Subcutaneous abdominal adipose tissue (tissue), 5 donors: Measurements from ENCODE around the gene SVIL.

Experiments
- H3K27ac ChIP-seq: one replicate; pipeline ENCODE4 v1.7.0; 2013; ENCODE audit warnings: low read depth, mild to moderate bottlenecking, inconsistent platforms, low read length, moderate library complexity
- H3K27me3 ChIP-seq, 5 donors: one replicate each; pipeline ENCODE4 v1.7.0; 2013; ENCODE audit warnings: low read length in 5 of 5, inconsistent platforms in 1 of 5; ENCODE audit not compliant: control insufficient read depth in 5 of 5, insufficient read depth in 4 of 5
- H3K36me3 ChIP-seq, 5 donors: one replicate each; pipeline ENCODE4 v1.7.0; 2013; ENCODE audit warnings: low read length in 5 of 5; ENCODE audit not compliant: control insufficient read depth in 5 of 5, insufficient read depth in 5 of 5
- H3K4me1 ChIP-seq, 5 donors: one replicate each; pipeline ENCODE4 v1.7.0; 2013; ENCODE audit warnings: low read length in 5 of 5, mild to moderate bottlenecking in 3 of 5, moderate library complexity in 1 of 5; ENCODE audit not compliant: control insufficient read depth in 5 of 5, insufficient read depth in 5 of 5
- H3K4me3 ChIP-seq, 5 donors: one replicate each; pipeline ENCODE4 v1.7.0; 2013; ENCODE audit warnings: low read length in 5 of 5, low read depth in 1 of 5
- H3K9ac ChIP-seq, 5 donors: one replicate each; pipeline ENCODE4 v1.7.0; 2013; ENCODE audit warnings: low read length in 5 of 5, mild to moderate bottlenecking in 4 of 5, moderate library complexity in 3 of 5
- H3K9me3 ChIP-seq, 5 donors: one replicate each; pipeline ENCODE4 v1.7.0; 2013; ENCODE audit warnings: low read length in 5 of 5; ENCODE audit not compliant: control insufficient read depth in 5 of 5
- donor health status: healthy.
- donor health status: healthy.
- donor health status: healthy.
- donor health status: healthy.
- donor health status: healthy.

The SVIL gene

DNA sequence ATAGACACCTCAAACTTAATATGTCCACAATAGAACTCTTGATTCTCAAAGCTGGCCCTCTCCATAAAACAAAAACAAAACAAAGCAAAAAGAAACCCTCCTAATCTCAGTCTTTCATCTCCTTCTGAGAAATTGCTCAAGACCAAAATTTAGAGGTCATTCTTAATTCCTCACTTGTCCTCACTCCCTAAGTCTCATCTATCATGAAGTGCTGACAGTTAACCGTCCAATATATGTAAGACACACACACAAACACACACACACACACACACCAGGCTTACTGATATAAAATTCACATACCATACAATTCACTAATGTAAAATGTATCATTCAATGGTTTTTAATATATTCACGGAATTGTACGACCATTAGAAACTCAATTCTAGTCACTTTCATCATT, 17.0 kb upstream of the SVIL start:
- no peaks in the 10 kb centered on the region for H3K27me3 ChIP-seq
- H3K4me3 ChIP-seq = no peak overlapping the region
- no peak overlapping the region for H3K9ac ChIP-seq
- H3K36me3 ChIP-seq = peaks cover 0 to 14% (median 4%) of the 10 kb centered on the region in 5 donors
- peaks cover 3 to 24% (median 18%) of the 10 kb centered on the region in 5 donors for H3K4me1 ChIP-seq
- peaks cover 0 to 3% (median 0%) of the 10 kb centered on the region in 5 donors for H3K9me3 ChIP-seq
- H3K27ac ChIP-seq = no peak overlapping the region

DNA sequence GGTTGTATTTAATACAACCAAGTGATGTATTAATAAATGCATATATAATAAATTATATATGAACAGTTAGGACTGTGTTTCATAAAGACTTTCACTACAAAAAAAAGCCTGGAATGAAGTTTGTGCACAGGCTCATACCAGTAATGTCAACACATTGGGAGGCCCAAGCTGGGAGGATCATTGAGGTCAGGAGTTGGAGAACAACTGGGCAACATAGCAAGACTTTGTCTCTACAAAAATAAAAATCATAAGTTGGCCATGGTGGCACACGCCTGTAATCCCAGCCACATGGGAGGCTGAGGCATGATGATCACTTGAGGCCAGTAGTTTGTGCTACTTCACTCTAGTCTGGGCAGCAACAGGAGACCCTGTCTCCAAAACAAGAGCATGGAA, 15.8 kb upstream of the SVIL start:
- Histone ChIP-seq H3K27ac (no peak overlapping the region), H3K9ac (no peak overlapping the region), H3K4me1 (peaks cover 7 to 36% (median 28%) of the 10 kb centered on the region in 5 donors), H3K9me3 (no peaks in the 10 kb centered on the region), H3K36me3 (peaks cover 0 to 8% (median 0%) of the 10 kb centered on the region in 5 donors), H3K4me3 (no peak overlapping the region), H3K27me3 (no peaks in the 10 kb centered on the region)

DNA sequence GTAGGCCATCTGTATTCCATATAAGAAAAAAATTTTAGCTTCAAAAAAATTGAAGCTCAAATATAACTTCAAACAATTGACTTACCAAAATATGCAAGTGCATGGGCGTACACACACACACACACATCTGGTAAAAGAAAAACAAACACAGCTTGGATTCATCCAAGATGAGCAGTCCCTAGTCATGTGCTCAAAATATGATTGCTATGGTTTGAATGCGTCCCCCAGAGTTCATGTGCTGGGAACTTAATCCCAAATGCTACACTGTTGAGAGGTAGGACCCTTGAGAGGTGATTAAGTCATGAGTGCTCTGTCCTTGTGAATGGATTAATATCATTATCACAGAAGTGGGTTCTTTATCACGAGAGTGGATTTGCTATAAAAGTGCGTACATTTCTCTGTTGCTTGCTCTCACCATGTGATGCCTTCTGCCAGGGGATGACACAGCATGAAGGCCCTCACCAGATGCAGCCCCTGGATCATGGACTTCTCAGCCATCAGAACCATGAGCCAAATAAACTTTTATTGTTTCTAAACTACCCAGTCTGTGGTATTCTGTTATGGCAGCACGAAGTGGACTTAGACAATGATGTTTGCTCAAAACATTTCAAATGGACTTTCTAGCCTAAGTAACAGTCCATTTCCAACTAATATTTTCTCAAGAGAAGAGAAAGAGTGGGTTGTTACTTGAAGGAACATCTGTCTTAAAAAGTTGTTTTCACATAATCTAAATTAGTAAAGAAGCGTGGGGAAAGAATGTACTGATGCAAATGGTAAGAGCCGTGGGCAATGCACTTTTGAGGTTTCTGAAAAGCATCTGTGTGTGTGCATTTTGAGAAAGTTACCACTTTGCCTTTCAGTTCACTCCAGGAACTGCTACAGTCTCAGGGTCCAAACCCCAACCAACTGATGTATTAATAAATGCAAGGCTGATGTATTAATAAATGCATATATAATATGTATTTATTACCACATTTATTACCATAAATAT, 15.1 kb upstream of the SVIL start:
- Histone ChIP-seq H3K4me3 (no peak overlapping the region), H3K4me1 (peaks cover 7 to 36% (median 28%) of the 10 kb centered on the region in 5 donors)

DNA sequence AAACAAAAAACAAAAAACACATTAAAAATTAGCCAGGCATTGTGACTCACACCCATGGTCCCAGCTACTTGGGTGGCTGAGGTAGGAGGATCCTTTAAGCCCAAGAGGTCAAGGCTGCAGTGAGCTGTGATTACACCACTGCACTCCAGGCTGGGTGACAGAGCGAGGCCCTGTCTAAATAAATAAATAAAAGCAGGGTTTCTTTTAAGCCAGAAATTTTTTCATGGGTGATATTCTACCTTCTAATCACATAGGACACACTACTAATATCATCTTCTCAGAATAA, 14.2 kb upstream of the SVIL start:
- no peaks in the 10 kb centered on the region for H3K36me3 ChIP-seq
- H3K9ac ChIP-seq = peak overlapping the region in 1 of 5 donors; percentile 30
- no peaks in the 10 kb centered on the region for H3K9me3 ChIP-seq
- peaks cover 7 to 44% (median 33%) of the 10 kb centered on the region in 5 donors for H3K4me1 ChIP-seq
- H3K27me3 ChIP-seq = no peaks in the 10 kb centered on the region
- peak overlapping the region; percentile 90 for H3K27ac ChIP-seq
- H3K4me3 ChIP-seq = no peak overlapping the region

More for the DNA sequence above, 15.1 kb upstream of the SVIL start:
- Histone ChIP-seq H3K9me3 (no peaks in the 10 kb centered on the region), H3K9ac (no peak overlapping the region), H3K27ac (peak overlapping the region; percentile 90), H3K27me3 (no peaks in the 10 kb centered on the region), H3K36me3 (peaks cover 0 to 3% (median 0%) of the 10 kb centered on the region in 5 donors)

DNA sequence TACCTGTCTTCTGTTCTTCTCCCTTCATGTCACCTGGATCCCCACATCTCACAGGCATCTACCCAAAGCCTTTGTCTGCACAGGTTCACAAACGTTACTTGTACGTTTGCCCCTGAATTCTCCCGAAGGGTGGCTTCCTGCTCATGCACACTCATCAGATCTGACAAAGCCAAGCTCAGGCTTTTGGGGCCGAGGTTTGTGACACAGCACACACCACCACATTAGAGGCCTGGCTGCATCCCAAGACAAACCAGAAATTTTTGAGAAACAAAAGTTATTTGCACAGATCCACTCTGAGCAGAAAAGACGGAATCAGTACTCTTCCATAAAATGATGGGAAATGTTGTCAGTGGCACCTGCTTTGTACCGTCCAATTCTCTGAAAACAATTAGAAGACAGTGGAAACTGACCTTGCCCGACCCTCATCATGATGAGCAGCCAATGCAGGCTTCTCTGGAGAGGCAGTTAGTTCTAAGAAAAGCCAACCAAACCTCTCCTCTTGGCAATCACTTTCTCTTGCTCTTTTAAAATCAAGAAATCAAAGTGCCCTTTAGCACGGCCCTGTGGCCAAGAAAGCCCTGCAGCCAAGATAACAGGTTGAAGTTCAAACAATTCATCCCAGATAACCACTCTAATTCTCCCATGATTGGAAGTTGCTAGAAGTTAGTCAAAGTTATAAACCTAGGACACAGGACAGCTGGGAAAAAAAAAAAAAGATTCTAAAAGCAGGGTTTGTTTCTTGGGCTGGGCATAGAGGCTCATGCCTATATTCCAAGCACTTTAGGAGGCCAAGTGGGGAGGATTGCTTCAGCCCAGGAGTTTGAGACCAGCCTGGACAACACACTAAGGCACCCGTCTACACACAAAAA, 13.6 kb upstream of the SVIL start:
- Histone ChIP-seq H3K9me3 (no peaks in the 10 kb centered on the region), H3K36me3 (no peaks in the 10 kb centered on the region), H3K27ac (peak overlapping the region; percentile 90), H3K4me1 (peaks cover 7 to 50% (median 38%) of the 10 kb centered on the region in 5 donors), H3K4me3 (no peak overlapping the region), H3K27me3 (no peaks in the 10 kb centered on the region), H3K9ac (peak overlapping the region in 1 of 5 donors; percentile 30)

DNA sequence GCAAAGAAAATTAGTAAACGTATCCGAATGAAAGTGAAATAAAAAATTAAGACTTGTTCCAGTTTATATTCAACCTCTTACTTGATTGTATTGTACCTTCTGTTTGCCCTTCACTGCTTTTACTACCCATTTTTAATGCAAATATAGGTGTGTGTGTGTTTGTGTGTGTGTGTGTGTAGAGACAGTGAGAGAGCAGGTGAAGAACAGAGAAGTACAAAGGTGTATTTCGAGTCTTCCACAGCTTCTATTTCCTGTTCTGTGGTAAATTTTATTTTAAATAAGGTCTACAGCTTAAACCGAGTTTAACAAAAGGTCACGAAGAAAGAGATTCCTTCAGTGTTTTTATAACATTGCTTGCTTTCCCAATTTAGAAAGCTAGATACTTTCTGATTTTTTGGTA, 12.7 kb upstream of the SVIL start:
- no peak overlapping the region for H3K4me3 ChIP-seq
- no peaks in the 10 kb centered on the region for H3K36me3 ChIP-seq
- H3K27me3 ChIP-seq = no peaks in the 10 kb centered on the region
- no peaks in the 10 kb centered on the region for H3K9me3 ChIP-seq
- peak overlapping the region in 2 of 5 donors; percentile 53 to 68 for H3K9ac ChIP-seq
- H3K4me1 ChIP-seq = peaks cover 10 to 59% (median 45%) of the 10 kb centered on the region in 5 donors
- peak overlapping the region; percentile 90 for H3K27ac ChIP-seq

DNA sequence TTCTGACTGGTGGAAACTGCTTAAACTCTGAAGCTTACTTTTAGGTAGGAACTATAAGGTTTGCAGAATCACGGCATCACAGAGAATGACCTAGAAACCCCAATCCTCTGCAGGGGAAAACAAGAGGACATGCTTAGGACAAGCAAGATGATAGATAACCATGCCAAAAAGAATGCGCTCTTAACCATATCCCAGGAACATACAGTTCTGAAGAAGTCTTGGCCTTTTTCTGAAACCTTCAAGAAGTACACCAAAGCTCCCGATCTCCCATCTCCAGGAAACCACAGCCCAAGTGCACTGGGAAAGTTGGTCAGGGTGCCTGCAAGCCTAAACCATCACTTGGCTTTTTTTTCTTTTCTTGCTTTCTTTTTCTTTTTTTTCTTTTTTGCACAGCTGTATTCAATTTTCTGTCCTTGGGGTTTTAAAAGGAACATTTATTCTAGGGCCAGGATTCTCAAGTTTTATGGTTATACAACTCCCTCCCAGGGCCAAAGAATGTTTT, 12.2 kb upstream of the SVIL start:
- peak overlapping the region; percentile 90 for H3K27ac ChIP-seq
- H3K4me3 ChIP-seq = peak overlapping the region in 4 of 5 donors; percentile 3 to 34 (median 16)
- peaks cover 10 to 59% (median 45%) of the 10 kb centered on the region in 5 donors for H3K4me1 ChIP-seq
- no peaks in the 10 kb centered on the region for H3K27me3 ChIP-seq
- H3K9ac ChIP-seq = peak overlapping the region in 3 of 5 donors; percentile 6 to 68 (median 53)
- no peaks in the 10 kb centered on the region for H3K9me3 ChIP-seq
- no peaks in the 10 kb centered on the region for H3K36me3 ChIP-seq

DNA sequence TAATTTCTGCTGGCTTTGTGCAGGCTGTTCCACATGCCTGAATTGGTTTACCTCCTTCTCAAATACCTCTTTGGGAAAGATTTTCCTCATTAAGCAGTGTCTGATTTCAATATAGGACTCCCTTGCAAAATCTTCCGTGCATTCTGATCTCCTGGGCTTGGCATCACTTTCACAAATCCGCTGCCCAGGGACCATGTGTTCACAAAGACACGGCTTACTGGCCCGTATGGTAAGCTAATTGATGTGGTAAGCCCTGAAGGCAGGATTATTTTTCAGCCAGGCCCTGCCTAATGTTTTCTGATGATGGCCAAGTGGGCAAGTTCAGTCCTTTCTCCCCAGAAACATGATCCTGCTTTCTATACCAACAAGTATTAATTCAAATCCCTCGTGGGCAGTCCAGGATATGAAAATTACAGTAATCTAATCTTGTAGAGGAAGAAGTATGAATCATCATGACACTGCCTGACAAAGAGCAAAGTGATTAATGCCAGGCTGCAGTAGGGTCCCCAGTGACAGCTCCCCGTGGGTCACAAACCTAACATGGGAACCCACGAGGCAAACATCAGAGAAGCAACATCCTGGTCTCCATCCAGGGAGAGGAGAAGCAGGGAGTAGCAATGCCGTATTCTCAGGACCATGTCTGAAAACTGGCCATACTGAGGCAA, 11.6 kb upstream of the SVIL start:
- Histone ChIP-seq H3K9ac (peak overlapping the region in 2 of 5 donors; percentile 23 to 68), H3K9me3 (no peaks in the 10 kb centered on the region), H3K4me3 (peak overlapping the region in 3 of 5 donors; percentile 3 to 34 (median 19)), H3K27ac (peak overlapping the region; percentile 90), H3K4me1 (peaks cover 10 to 59% (median 45%) of the 10 kb centered on the region in 5 donors), H3K36me3 (no peaks in the 10 kb centered on the region), H3K27me3 (no peaks in the 10 kb centered on the region)

DNA sequence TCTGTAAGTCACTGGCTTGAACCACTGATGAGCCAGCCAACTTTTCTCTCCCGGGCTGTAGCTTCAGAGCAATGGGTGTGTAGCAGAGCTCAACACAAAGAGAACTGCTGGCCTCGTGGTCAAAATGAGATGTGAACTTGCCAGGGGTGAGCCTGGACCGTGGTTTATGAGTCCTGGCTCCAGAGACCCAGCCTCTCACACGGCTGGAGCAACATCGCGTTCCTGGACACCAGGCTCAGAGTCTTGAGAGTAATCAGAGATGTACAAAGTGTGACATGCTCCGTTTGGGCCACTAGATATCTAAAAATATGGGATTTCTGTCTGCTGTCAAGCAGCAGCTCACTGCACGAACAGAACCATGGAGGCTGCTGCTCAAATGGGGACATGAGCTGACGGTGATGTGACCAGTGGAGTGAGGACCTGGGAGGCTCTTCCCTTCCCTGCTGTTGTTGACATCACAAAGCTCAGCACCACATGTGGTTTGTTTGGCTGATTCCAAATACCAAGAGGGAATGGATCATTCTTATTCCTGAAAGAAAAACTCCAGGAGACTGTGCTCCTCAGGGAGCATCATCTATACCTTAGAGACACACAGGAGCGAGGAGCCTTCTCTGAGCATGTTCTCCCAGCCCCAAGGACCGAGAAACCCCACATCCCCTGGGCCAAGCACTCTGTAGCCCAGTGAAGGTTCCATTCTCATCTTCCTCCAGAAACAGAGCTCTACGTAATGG, 9.2 kb upstream of the SVIL start:
- H3K9ac ChIP-seq = no peak overlapping the region
- H3K4me3 ChIP-seq = no peak overlapping the region

More for the DNA sequence above, 9.2 kb upstream of the SVIL start:
- Histone ChIP-seq H3K27me3 (no peaks in the 10 kb centered on the region), H3K4me1 (peaks cover 10 to 56% (median 45%) of the 10 kb centered on the region in 5 donors), H3K27ac (peak overlapping the region; percentile 35), H3K9me3 (no peaks in the 10 kb centered on the region), H3K36me3 (no peaks in the 10 kb centered on the region)
